Measurements from ENCODE around the gene MADCAM1. TPM values are rescaled to one million over a fixed set of nuclear protein-coding genes. Genes with fewer than 3 reads are reported as not detected.
A peak's percentile ranks its signal among the peaks of the same experiment; 100 is the strongest.

MADCAM1 gene
- total RNA-seq, 1 experiment from 2014 or later, result 0.84 TPM

- Histone ChIP-seq H3K36me3 (ENCODE audit: insufficient read depth, low read length, poor library complexity, severe bottlenecking) (no peaks in the 10 kb centered on the region), H3K4me3 (ENCODE audit: low read depth, low read length, poor library complexity, severe bottlenecking) (no peak overlapping the region), H3K27ac (ENCODE audit: low read depth, low read length, poor library complexity, severe bottlenecking) (no peak overlapping the region), H3K9me3 (ENCODE audit: low read depth, low read length, poor library complexity, severe bottlenecking) (no peaks in the 10 kb centered on the region), H3K27me3 (replicated peaks; ENCODE audit: insufficient read depth, low read depth, low read length, poor library complexity) (peaks cover 23% of the 10 kb centered on the region), H3K4me1 (ENCODE audit: insufficient read depth, low read length, poor library complexity, severe bottlenecking) (no peaks in the 10 kb centered on the region)
- CTCF ChIA-PET, result no interaction called here
- intact Hi-C loops (cut with micrococcal nuclease; ENCODE audit: unreplicated experiment), result no loop called here
- no TSS peak for BruUV-seq (replicated peaks)
- POLR2A ChIA-PET (ENCODE audit: low non-redundant PET), result no interaction called here
- DNase-seq (ENCODE audit: low spot score), result no peak
- TF ChIP-seq CTCF (conservative IDR thresholded peaks at IDR 0.05; ENCODE audit: low read depth, low read length) (no peak), EZH2 (IDR thresholded peaks at IDR 0.05; ENCODE audit: borderline replicate concordance, low read depth, low read length, poor library complexity, severe bottlenecking) (no peak)
Observed at GRCh38 chr19:457636-458035, 38.6 kb upstream of the MADCAM1 start.

- Histone ChIP-seq H3K4me1 (ENCODE audit: insufficient read depth, low read length, poor library complexity, severe bottlenecking) (no peaks in the 10 kb centered on the region), H3K36me3 (ENCODE audit: insufficient read depth, low read length, poor library complexity, severe bottlenecking) (no peaks in the 10 kb centered on the region), H3K27ac (ENCODE audit: low read depth, low read length, poor library complexity, severe bottlenecking) (no peak overlapping the region), H3K4me3 (ENCODE audit: low read depth, low read length, poor library complexity, severe bottlenecking) (no peak overlapping the region), H3K9me3 (ENCODE audit: low read depth, low read length, poor library complexity, severe bottlenecking) (no peaks in the 10 kb centered on the region), H3K27me3 (replicated peaks; ENCODE audit: insufficient read depth, low read depth, low read length, poor library complexity) (peaks cover 24% of the 10 kb centered on the region)
- BruUV-seq (replicated peaks), result no TSS peak
- DNase-seq (ENCODE audit: low spot score), result no peak
- intact Hi-C loops (cut with micrococcal nuclease; ENCODE audit: unreplicated experiment), result no loop called here
- ChIA-PET CTCF (no interaction called here), POLR2A (ENCODE audit: low non-redundant PET) (no interaction called here)
- TF ChIP-seq CTCF (conservative IDR thresholded peaks at IDR 0.05; ENCODE audit: low read depth, low read length) (no peak), EZH2 (IDR thresholded peaks at IDR 0.05; ENCODE audit: borderline replicate concordance, low read depth, low read length, poor library complexity, severe bottlenecking) (no peak)
Observed at GRCh38 chr19:458091-459042, 37.9 kb upstream of the MADCAM1 start.

GRCh38 chr19:459724-460511 lies 36.4 kb upstream of the MADCAM1 start:
- H3K9me3 ChIP-seq (ENCODE audit: low read depth, low read length, poor library complexity, severe bottlenecking), result no peaks in the 10 kb centered on the region
- POLR2A ChIA-PET (ENCODE audit: low non-redundant PET), result no interaction called here
- peak overlapping the region; percentile 48 for H3K4me3 ChIP-seq (ENCODE audit: low read depth, low read length, poor library complexity, severe bottlenecking)
- H3K36me3 ChIP-seq (ENCODE audit: insufficient read depth, low read length, poor library complexity, severe bottlenecking), result no peaks in the 10 kb centered on the region
- DNase-seq (ENCODE audit: low spot score), result peak; percentile 35
- no peak for TF ChIP-seq CTCF (conservative IDR thresholded peaks at IDR 0.05; ENCODE audit: low read depth, low read length)
- TF ChIP-seq EZH2 (IDR thresholded peaks at IDR 0.05; ENCODE audit: borderline replicate concordance, low read depth, low read length, poor library complexity, severe bottlenecking), result no peak
- intact Hi-C loops (cut with micrococcal nuclease; ENCODE audit: unreplicated experiment), result no loop called here
- CTCF ChIA-PET, result no interaction called here
- H3K27me3 ChIP-seq (replicated peaks; ENCODE audit: insufficient read depth, low read depth, low read length, poor library complexity), result peaks cover 24% of the 10 kb centered on the region
- H3K4me1 ChIP-seq (ENCODE audit: insufficient read depth, low read length, poor library complexity, severe bottlenecking), result no peaks in the 10 kb centered on the region
- no TSS peak for BruUV-seq (replicated peaks)
- no peak overlapping the region for H3K27ac ChIP-seq (ENCODE audit: low read depth, low read length, poor library complexity, severe bottlenecking)
